Suprapubic skin (tissue), 4 donors: ENCODE measurements around the gene CLIP1.

ENCODE experiments used
- EP300 ChIP-seq: sonication (generic); formaldehyde crosslinking; IDR thresholded peaks from one replicate; pipeline ENCODE4 v1.6.1; 2017; ENCODE audit warnings: antibody characterized with exemption
- POLR2A ChIP-seq, 2 donors: fragments of 450-650 bp; IDR thresholded peaks; one replicate each; pipeline ENCODE4 v1.6.1; 2017; ENCODE audit warnings: antibody characterized with exemption in 2 of 2, mild to moderate bottlenecking in 2 of 2, moderate library complexity in 2 of 2
- POLR2AphosphoS5 ChIP-seq, 3 donors: sonication (generic); formaldehyde crosslinking; IDR thresholded peaks; one replicate each; pipeline ENCODE4 v1.6.1; 2017; ENCODE audit warnings: antibody characterized with exemption in 3 of 3
- TF ChIP-seq, protein P1 (sequence below), 2 donors: fragments of 200-600 bp in 1 of 2; fragments of 450-650 bp in 1 of 2; sonication (generic) in 1 of 2; IDR thresholded peaks; one replicate each; pipeline ENCODE4 v1.5.1; 2016 to 2019; ENCODE audit warnings: antibody characterized with exemption in 2 of 2, mild to moderate bottlenecking in 1 of 2, moderate library complexity in 1 of 2

- TF ChIP-seq, protein P1, sequence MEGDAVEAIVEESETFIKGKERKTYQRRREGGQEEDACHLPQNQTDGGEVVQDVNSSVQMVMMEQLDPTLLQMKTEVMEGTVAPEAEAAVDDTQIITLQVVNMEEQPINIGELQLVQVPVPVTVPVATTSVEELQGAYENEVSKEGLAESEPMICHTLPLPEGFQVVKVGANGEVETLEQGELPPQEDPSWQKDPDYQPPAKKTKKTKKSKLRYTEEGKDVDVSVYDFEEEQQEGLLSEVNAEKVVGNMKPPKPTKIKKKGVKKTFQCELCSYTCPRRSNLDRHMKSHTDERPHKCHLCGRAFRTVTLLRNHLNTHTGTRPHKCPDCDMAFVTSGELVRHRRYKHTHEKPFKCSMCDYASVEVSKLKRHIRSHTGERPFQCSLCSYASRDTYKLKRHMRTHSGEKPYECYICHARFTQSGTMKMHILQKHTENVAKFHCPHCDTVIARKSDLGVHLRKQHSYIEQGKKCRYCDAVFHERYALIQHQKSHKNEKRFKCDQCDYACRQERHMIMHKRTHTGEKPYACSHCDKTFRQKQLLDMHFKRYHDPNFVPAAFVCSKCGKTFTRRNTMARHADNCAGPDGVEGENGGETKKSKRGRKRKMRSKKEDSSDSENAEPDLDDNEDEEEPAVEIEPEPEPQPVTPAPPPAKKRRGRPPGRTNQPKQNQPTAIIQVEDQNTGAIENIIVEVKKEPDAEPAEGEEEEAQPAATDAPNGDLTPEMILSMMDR (IDR thresholded peaks at IDR 0.05) = no peak
- TF ChIP-seq POLR2A (IDR thresholded peaks at IDR 0.05) (no peak), EP300 (no peak), POLR2AphosphoS5 (IDR thresholded peaks at IDR 0.05) (no peak)
Observed at GRCh38 chr12:122282061-122282460, 140.4 kb downstream of the CLIP1 start.
